Aorta (tissue), 5 donors: ENCODE measurements around the gene TPD52L1. TPM values are rescaled to one million over a fixed set of nuclear protein-coding genes. Genes with fewer than 3 reads are reported as not detected.

Experiments used
- ATAC-seq: fragments of 200-7000 bp; cut with Tn5 transposase; one replicate; pipeline ENCODE4 v1.9.1; 2022; ENCODE audit warnings: moderate library complexity; ENCODE audit not compliant: low FRiP score
- DNase-seq, 2 donors: peaks; one replicate each; pipeline ENCODE4 v3.0.0-alpha.2; 2020
- H3K27ac ChIP-seq, 2 donors: one replicate each; pipeline ENCODE4 v1.5.1; 2013; ENCODE audit warnings: low read length in 2 of 2, mild to moderate bottlenecking in 2 of 2, moderate library complexity in 2 of 2, control low read depth in 1 of 2, inconsistent platforms in 1 of 2, low read depth in 1 of 2
- H3K27me3 ChIP-seq, 2 donors: one replicate each; pipeline ENCODE4 v1.6.1; 2013; ENCODE audit warnings: control low read depth in 1 of 2, low read length in 1 of 2, mild to moderate bottlenecking in 1 of 2, moderate library complexity in 1 of 2; ENCODE audit not compliant: insufficient read depth in 2 of 2, control insufficient read depth in 1 of 2
- H3K36me3 ChIP-seq, 2 donors: one replicate each; pipeline ENCODE4 v1.6.1; 2013; ENCODE audit warnings: control low read depth in 1 of 2, low read length in 1 of 2, mild to moderate bottlenecking in 1 of 2; ENCODE audit not compliant: insufficient read depth in 2 of 2, control insufficient read depth in 1 of 2
- H3K4me1 ChIP-seq, 2 donors: one replicate each; pipeline ENCODE4 v1.6.1; 2013; ENCODE audit warnings: low read length in 2 of 2, control low read depth in 1 of 2, mild to moderate bottlenecking in 1 of 2, moderate library complexity in 1 of 2; ENCODE audit not compliant: insufficient read depth in 2 of 2, control insufficient read depth in 1 of 2
- H3K4me3 ChIP-seq, 2 donors: one replicate each; pipeline ENCODE4 v1.5.1; 2013; ENCODE audit warnings: low read length in 2 of 2, control low read depth in 1 of 2, mild to moderate bottlenecking in 1 of 2
- H3K9me3 ChIP-seq: one replicate; pipeline ENCODE4 v1.6.1; 2013; ENCODE audit warnings: mild to moderate bottlenecking, low read length; ENCODE audit not compliant: control insufficient read depth
- WGBS, 2 donors: extraction: QIAGEN DNeasy Blood & Tissue Kit; methylation state at CpG; one replicate each; pipeline ENCODE4 v1.1.7; 2013; 5-methylcytosine and 5-hydroxymethylcytosine counted together
- intact Hi-C, 2 donors: fragments of 100-400 bp; cut with DNase I; formaldehyde crosslinking; loops; one replicate each; pipeline versions ENCODE4 v1.14.2 to v1.15.0; 2022
- polyA plus RNA-seq, 2 donors: library from polyadenylated mRNA; stranded (reverse); fragments of 200-250 nt; gene quantifications; one replicate each; pipeline ENCODE4 v1.2.3, GENCODE V29; 2013
- total RNA-seq, 2 donors: library from RNA; stranded (reverse); fragmentation: NEBNext Ultra II Directional; extraction: Animal tissue kit (Norgen Biotek cat#: 25700); gene quantifications; one replicate each; pipeline ENCODE4 v1.2.1, GENCODE V29; 2021
- donor health status: healthy with polysubstance abuse.
- donor health status: Bipolar disorder and iron deficiency.
- donor health status: DM: no; HTN: no; CAD: no.
- donor health status: DM: no; HTN: no; CAD: no.
- donor health status: DM: yes; HTN: yes; CAD: no.

The TPD52L1 gene
- total and polyA plus RNA-seq, 4 donors, result 25.5 to 78.0 (median 46.5) TPM

DNA sequence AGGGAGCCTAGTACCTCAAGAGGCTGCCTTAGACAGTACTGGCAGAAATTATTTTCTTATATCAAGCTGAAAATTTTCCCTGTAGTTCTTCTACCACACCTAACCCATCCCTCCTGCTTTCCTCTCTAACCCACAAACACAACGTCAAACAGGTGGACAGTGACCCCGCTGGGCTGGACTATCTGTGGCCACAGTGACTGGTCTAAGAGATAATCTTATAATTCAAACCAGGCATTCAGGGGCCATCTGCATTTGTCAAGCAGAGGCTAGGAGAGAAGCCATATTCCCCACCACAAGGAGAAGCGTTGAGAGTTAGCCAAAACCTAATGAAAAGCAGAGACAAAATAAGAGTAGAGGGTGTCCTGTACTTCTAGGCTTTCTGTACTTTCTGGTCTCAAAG, 140.0 kb downstream of the TPD52L1 start:
- H3K27me3 ChIP-seq, result no peaks in the 10 kb centered on the region
- WGBS, 2 donors, result 92 to 94% methylated on average over 3 of the region's 3 CpGs
- H3K36me3 ChIP-seq, result peaks cover 0 to 4% of the 10 kb centered on the region in 2 donors
- H3K27ac ChIP-seq, result no peak overlapping the region
- no peaks in the 10 kb centered on the region for H3K9me3 ChIP-seq
- H3K4me1 ChIP-seq, result peaks cover 0 to 5% of the 10 kb centered on the region in 2 donors
- intact Hi-C loops, result no loop called here
- no peak overlapping the region for H3K4me3 ChIP-seq
- no peak for ATAC-seq
- no peak for DNase-seq

DNA sequence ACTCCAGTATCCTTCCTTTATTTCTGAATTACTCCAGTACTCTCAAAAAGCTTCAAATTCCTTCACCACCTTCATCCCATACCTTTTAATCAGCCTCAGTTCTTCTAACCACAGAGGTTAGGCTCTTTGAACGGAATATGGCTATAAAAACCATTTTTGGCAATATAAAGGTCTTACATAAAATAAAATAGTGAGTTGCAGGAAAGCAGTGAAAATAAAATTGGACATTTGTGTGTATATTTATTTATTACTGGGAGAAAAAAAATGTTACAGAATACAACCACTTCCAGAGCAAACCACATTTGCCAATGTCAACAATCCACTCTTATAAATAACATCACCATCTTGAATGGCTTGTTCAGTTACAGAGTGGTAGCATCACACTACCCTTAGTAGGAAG, 140.5 kb downstream of the TPD52L1 start:
- H3K27ac ChIP-seq, result no peak overlapping the region
- intact Hi-C loops, result loop anchor here in 1 of 2 donors (2.0 kb wide), 1 partner anchor 31 kb away; no protein-coding TSS in a partner anchor
- 26 to 27% methylated on average over 1 of the region's 1 CpG for WGBS, 2 donors
- H3K4me1 ChIP-seq, result peaks cover 0 to 5% of the 10 kb centered on the region in 2 donors
- peaks cover 0 to 4% of the 10 kb centered on the region in 2 donors for H3K36me3 ChIP-seq
- ATAC-seq (no peak), DNase-seq (no peak)
- no peaks in the 10 kb centered on the region for H3K27me3 ChIP-seq
- H3K9me3 ChIP-seq, result no peaks in the 10 kb centered on the region
- H3K4me3 ChIP-seq, result no peak overlapping the region

DNA sequence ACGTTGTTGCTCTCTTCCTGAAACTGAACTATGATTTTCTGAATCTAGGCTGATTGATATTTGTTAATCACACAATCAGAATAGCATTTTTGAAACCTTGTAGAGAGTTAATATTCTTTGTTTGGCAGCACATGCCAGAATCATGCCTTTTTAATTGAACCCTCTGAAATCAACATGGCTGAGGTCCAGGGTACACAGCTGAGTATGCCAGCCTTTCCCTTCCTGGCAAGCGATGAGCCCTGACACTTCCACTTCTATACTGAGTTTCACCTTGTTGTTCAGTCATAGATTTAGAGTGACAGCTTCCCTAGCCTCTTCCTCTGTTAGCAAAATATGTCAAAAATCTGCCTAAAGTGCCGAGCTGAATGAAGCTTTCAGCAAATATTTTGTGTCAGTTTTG, 141.4 kb downstream of the TPD52L1 start:
- intact Hi-C loops, result loop anchor here in 1 of 2 donors (2.0 kb wide), 1 partner anchor 32 kb away; no protein-coding TSS in a partner anchor
- ATAC-seq, result no peak
- Histone ChIP-seq H3K36me3 (peaks cover 0 to 4% of the 10 kb centered on the region in 2 donors), H3K4me1 (peaks cover 0 to 5% of the 10 kb centered on the region in 2 donors), H3K9me3 (no peaks in the 10 kb centered on the region), H3K4me3 (no peak overlapping the region), H3K27ac (peak overlapping the region in 1 of 2 donors; percentile 28), H3K27me3 (no peaks in the 10 kb centered on the region)
- 22 to 26% methylated on average over 3 of the region's 3 CpGs for WGBS, 2 donors
- DNase-seq, result no peak

DNA sequence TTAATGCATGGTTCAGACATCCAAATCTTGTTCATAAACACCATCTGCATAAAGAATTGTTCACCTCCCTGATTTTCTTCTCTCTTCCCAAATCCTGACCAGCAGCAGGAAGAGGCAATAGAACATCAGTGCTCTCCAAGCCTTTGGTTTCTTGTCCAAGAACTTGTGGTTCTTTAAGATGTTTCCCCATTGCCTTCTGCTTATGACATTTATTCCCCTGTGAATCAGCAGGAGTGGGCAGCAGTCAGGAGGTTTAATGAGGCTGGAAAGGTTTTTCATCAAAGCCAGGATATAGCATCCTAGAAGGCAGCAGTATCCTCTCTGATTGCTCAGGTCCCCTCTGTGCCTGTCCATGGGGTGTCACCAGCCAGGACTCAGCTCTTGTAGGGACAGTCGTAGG, 142.9 kb downstream of the TPD52L1 start:
- no peaks in the 10 kb centered on the region for H3K27me3 ChIP-seq
- WGBS, 2 donors, result 82 to 85% methylated on average over 1 of the region's 1 CpG
- ATAC-seq (no peak), DNase-seq (no peak)
- intact Hi-C loops, result no loop called here
- H3K4me3 ChIP-seq, result no peak overlapping the region
- H3K9me3 ChIP-seq, result no peaks in the 10 kb centered on the region
- H3K27ac ChIP-seq, result no peak overlapping the region
- peaks cover 0 to 5% of the 10 kb centered on the region in 2 donors for H3K4me1 ChIP-seq
- peaks cover 0 to 4% of the 10 kb centered on the region in 2 donors for H3K36me3 ChIP-seq

DNA sequence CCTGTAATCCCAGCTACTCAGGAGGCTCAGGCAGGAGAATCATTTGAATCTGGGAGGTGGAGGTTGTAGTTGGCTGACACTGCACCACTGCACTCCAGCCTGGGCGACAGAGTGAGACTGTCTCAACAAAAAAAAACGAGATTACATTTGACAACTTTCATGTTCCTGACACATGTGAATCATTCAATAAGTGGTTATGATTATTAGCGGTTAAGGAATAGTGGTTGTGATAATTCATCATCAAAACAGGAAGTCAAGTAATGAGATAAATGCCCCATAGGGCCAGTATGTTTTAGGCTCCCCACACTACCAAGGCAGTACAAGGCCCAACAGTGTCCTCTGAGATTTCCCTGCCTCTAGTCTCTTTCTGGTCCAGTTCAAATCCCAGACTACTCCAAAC, 145.7 kb downstream of the TPD52L1 start:
- no peak overlapping the region for H3K4me3 ChIP-seq
- intact Hi-C loops, result no loop called here
- DNase-seq (no peak), ATAC-seq (no peak)
- peaks cover 0 to 4% of the 10 kb centered on the region in 2 donors for H3K36me3 ChIP-seq
- 90 to 94% methylated on average over 3 of the region's 3 CpGs for WGBS, 2 donors
- H3K9me3 ChIP-seq, result no peaks in the 10 kb centered on the region
- H3K4me1 ChIP-seq, result peaks cover 0 to 5% of the 10 kb centered on the region in 2 donors
- H3K27me3 ChIP-seq, result no peaks in the 10 kb centered on the region
- H3K27ac ChIP-seq, result no peak overlapping the region

DNA sequence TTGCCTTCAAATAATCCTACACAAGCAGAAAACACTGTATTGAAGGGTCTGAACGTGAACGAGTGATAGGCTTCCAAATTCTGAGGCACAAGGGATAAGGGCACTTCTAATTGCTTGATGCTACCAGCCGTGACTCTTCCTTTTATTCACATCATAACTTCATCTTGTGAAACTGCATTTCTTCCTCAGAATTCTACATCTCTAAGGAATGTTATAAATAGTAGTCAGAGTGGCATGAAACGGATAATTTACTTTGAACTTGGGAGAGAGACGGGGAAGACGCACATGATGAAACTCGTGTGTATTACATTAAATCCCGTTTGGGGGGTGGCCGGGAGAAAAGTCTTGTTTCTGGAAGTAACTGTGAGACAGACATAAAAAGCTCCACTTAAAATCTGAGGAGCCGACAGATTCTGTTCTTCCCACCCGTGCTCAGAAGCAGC, 147.4 kb downstream of the TPD52L1 start:
- ATAC-seq (no peak), DNase-seq (no peak)
- 1% methylated on average over 11 of the region's 11 CpGs for WGBS, 2 donors
- H3K4me3 ChIP-seq, result peak overlapping the region; percentile 51 to 73
- intact Hi-C loops, result loop anchor here (5.0 to 10.0 kb wide), 3 partner anchors 104 to 426 kb away; partner anchors contain the start of gene TPD52L1 (in 1 of the 2)
- H3K27me3 ChIP-seq, result no peaks in the 10 kb centered on the region
- peak overlapping the region; percentile 61 to 92 for H3K27ac ChIP-seq
- H3K36me3 ChIP-seq, result peaks cover 0 to 4% of the 10 kb centered on the region in 2 donors
- H3K4me1 ChIP-seq, result no peaks in the 10 kb centered on the region
- no peaks in the 10 kb centered on the region for H3K9me3 ChIP-seq

DNA sequence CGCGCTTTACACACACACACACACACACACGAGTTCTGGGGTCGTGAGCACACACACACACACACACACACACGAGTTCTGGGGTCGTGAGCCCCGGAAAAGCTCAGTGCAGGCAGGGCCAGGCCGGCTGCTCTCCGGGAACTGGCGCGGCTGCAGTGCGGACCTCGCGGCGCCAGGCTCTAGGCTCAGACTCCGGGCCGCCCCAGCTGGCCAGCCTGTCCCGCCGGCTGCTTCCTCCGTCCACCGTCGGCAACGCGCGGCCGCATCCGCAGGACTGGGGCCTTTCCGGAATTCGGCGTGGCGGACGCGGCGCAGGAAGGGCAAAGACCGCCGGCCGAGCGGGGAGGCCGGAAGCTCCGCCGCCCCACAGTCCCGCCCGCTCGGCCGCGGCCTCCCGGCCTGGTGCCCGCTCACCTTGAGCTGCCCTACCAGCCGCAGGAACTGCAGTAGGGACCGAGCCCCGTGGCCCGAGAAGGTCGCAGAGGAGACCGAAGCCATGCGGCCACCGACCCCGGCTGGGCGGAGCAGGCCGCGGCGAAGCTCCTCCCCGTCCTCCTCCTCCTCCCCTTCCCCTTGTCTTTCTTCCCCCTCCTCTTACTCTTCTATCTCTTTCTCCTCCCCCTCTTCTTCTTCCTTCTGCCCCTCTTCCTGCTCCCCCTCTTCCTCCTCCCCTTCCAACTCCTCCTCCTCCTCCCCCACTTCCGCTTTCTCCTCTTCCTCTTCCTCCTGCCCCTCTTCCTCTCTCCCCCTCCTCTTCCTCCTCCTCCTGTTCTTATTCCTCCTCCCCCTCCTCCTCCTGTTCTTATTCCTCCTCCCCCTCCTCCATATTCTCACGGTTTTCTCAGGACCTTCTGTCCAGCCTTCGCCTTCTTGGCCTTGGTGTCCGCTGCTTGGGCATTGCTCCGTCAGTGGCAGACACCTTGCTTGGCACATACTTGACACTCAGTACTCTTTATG, 148.1 kb downstream of the TPD52L1 start, which contains the start of gene HDDC2:
HDDC2 (minus strand) TSS at position 533 of the 957 bp plus-strand sequence; CDS start at position 498, 35 bp downstream.
- H3K36me3 ChIP-seq, result peaks cover 0 to under 1% of the 10 kb centered on the region in 2 donors
- 3% methylated on average over 63 to 67 of the region's 67 CpGs for WGBS, 2 donors
- peak; percentile 89 to 93 for DNase-seq
- no peaks in the 10 kb centered on the region for H3K4me1 ChIP-seq
- H3K27me3 ChIP-seq, result no peaks in the 10 kb centered on the region
- peak within 1 kb of the TSS; percentile 51 to 73 for H3K4me3 ChIP-seq
- intact Hi-C loops, result loop anchor here (2.0 to 10.0 kb wide), 4 partner anchors 104 to 427 kb away; partner anchors contain the start of gene TPD52L1 (in 2 of the 2)
- no peaks in the 10 kb centered on the region for H3K9me3 ChIP-seq
- peak within 1 kb of the TSS; percentile 61 to 92 for H3K27ac ChIP-seq
- ATAC-seq, result peak; percentile 92

DNA sequence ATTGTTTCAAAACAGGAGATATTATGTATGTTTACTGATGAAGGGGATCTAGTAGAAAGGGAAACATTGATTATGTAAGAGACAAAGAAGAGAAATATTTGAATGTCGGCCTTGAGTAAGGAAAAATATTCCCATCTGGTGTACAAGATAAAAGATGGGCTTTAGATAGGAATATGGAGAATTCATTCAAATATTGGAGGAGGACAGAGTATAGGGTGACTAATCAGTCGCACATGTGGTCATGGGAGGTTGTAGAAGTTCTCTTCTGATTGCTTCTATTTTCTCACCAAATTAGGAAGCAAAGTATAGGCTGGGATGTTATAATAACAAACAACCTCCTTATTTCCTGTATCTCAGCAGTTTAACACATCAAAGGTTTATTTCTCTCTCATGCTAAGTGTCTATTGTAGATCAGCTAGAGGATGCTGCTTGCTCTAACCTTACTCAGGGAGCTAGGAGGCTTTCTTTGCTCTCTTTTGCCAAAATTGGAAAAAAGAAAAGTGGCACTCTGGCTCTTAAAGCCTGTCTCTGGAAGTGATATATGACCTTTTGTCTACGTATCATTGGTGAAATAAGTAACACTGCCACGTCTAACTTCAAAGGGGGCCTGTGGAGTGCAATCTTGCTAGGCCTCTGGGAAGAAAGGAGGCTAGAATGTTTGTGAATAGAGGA, 149.4 kb downstream of the TPD52L1 start:
- intact Hi-C loops, result loop anchor here (2.0 to 10.0 kb wide), 4 partner anchors 106 to 428 kb away; partner anchors contain the start of gene TPD52L1 (in 2 of the 2)
- no peak for ATAC-seq
- H3K4me1 ChIP-seq, result no peaks in the 10 kb centered on the region
- no peak for DNase-seq
- no peaks in the 10 kb centered on the region for H3K27me3 ChIP-seq
- H3K4me3 ChIP-seq, result no peak overlapping the region
- 83% methylated on average over 4 of the region's 4 CpGs for WGBS, 2 donors
- no peaks in the 10 kb centered on the region for H3K36me3 ChIP-seq
- no peaks in the 10 kb centered on the region for H3K9me3 ChIP-seq
- no peak overlapping the region for H3K27ac ChIP-seq
